Measurements from ENCODE around the gene HABP4. TPM values are rescaled to one million over a fixed set of nuclear protein-coding genes. Genes with fewer than 3 reads are reported as not detected.
A peak's percentile ranks its signal among the peaks of the same experiment; 100 is the strongest.

Gene HABP4
- total and polyA plus RNA-seq, 10 of the 15 experiments (the other 5 are each of a cell fraction or from before 2014, with no cell fraction given): 1.6 to 15.4 (median 11.6) TPM

DNA sequence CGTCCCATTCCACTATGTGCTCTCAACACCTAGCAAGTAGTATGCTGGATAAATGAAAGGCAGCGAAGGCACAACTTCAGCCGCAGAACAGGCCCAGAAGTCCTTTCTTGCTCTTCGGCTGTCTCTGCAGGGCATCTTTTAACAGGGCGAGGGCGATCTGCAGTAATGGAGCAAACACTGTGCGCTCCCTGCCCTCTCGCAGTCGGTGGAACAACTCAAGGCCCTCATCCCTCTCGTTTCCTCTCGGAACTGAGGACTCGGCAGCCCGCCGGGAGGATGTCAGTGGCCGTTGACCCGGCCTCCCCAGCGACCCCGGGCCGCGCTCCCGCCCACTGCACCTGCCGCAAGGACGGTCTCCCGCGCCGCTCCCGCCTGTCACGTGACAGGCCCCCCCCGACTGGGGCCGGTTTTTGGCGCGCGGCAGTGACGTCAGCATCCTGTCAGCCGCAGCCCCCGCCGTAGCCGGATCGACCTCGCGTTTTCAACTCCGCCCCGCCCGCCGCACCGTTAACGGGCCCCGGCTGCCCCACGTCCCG is 32.9 kb upstream of the HABP4 start (continued):
- TF ChIP-seq EED (IDR thresholded peaks at IDR 0.05; ENCODE audit: low read depth): no peak
- no peak for TF ChIP-seq CBX5 (IDR thresholded peaks at IDR 0.05; ENCODE audit: low read depth)
- TF ChIP-seq MYB (IDR thresholded peaks at IDR 0.05; ENCODE audit: borderline replicate concordance, low read depth, low read length): no peak
- TF ChIP-seq LARP7 (IDR thresholded peaks at IDR 0.05): peak; percentile 71
- no peak for TF ChIP-seq YBX1 (IDR thresholded peaks at IDR 0.05)
- no peak for TF ChIP-seq SREBF1 (IDR thresholded peaks at IDR 0.05; ENCODE audit: low read length)
- TF ChIP-seq SREBF2 (IDR thresholded peaks at IDR 0.05; ENCODE audit: low read length): no peak
- peak; percentile 93 for TF ChIP-seq ATF3 (IDR thresholded peaks at IDR 0.05; ENCODE audit: borderline replicate concordance, extremely low read depth, low read depth, low read length)
- no peak for TF ChIP-seq CHD4 (IDR thresholded peaks at IDR 0.05)
- no peak for TF ChIP-seq MTA3 (IDR thresholded peaks at IDR 0.05; ENCODE audit: borderline replicate concordance, low read length)
- TF ChIP-seq PAX8 (IDR thresholded peaks at IDR 0.05): no peak
- peak; percentile 97; the same call in 1 of the 2 replicates for TF ChIP-seq RB1 (IDR thresholded peaks at IDR 0.05; ENCODE audit: borderline replicate concordance)
- no peak for TF ChIP-seq CEBPB (IDR thresholded peaks at IDR 0.05; ENCODE audit: borderline replicate concordance in 1 of 2, low read depth in 2 of 2, low read length in 2 of 2)
- TF ChIP-seq, protein P1, sequence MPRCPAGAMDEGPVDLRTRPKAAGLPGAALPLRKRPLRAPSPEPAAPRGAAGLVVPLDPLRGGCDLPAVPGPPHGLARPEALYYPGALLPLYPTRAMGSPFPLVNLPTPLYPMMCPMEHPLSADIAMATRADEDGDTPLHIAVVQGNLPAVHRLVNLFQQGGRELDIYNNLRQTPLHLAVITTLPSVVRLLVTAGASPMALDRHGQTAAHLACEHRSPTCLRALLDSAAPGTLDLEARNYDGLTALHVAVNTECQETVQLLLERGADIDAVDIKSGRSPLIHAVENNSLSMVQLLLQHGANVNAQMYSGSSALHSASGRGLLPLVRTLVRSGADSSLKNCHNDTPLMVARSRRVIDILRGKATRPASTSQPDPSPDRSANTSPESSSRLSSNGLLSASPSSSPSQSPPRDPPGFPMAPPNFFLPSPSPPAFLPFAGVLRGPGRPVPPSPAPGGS (IDR thresholded peaks at IDR 0.05; ENCODE audit: borderline replicate concordance, insufficient read depth, low read depth, low read length, poor library complexity, severe bottlenecking): no peak
- no peak for TF ChIP-seq ZBTB33 (IDR thresholded peaks at IDR 0.05)
- TF ChIP-seq KDM1A (IDR thresholded peaks at IDR 0.05; ENCODE audit: borderline replicate concordance): no peak
- TF ChIP-seq CREB1 (IDR thresholded peaks at IDR 0.05; ENCODE audit: low read depth): peak; percentile 98
- TF ChIP-seq GABPA (IDR thresholded peaks at IDR 0.05; ENCODE audit: low read depth): no peak
- TF ChIP-seq ZNF24 (IDR thresholded peaks at IDR 0.05): no peak
- peak; percentile 59; the same call in 1 of the 2 replicates for TF ChIP-seq YY1 (IDR thresholded peaks at IDR 0.05; ENCODE audit: low read depth, low read length)
- no peak for TF ChIP-seq NR2C2 (IDR thresholded peaks at IDR 0.05; ENCODE audit: borderline replicate concordance, control insufficient read depth, insufficient read length, low read depth)
- TF ChIP-seq EZH2 (IDR thresholded peaks at IDR 0.05; ENCODE audit: borderline replicate concordance, control insufficient read depth, low read depth, low read length): no peak
- TF ChIP-seq ATF2 (IDR thresholded peaks at IDR 0.05; ENCODE audit: low read length): no peak
- TF ChIP-seq JUNB (IDR thresholded peaks at IDR 0.05): no peak
- peak; percentile 72; the same call in 1 of the 2 replicates for TF ChIP-seq PML (IDR thresholded peaks at IDR 0.05; ENCODE audit: low read length)
- TF ChIP-seq BACH1 (IDR thresholded peaks at IDR 0.05; ENCODE audit: borderline replicate concordance): peak; percentile 65; the same call in 1 of the 2 replicates
- TF ChIP-seq PAX5 (IDR thresholded peaks at IDR 0.05; ENCODE audit: borderline replicate concordance, low read depth, low read length): no peak; the same call in 1 of the 2 replicates
- TF ChIP-seq, protein P2, sequence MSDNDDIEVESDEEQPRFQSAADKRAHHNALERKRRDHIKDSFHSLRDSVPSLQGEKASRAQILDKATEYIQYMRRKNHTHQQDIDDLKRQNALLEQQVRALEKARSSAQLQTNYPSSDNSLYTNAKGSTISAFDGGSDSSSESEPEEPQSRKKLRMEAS (IDR thresholded peaks at IDR 0.05; ENCODE audit: low read depth, low read length): peak; percentile 82

All from GM12878 (cell line).